ENCODE measurements around the gene CTSC.
A peak's percentile ranks its signal among the peaks of the same experiment; 100 is the strongest.

CTSC gene

DNA sequence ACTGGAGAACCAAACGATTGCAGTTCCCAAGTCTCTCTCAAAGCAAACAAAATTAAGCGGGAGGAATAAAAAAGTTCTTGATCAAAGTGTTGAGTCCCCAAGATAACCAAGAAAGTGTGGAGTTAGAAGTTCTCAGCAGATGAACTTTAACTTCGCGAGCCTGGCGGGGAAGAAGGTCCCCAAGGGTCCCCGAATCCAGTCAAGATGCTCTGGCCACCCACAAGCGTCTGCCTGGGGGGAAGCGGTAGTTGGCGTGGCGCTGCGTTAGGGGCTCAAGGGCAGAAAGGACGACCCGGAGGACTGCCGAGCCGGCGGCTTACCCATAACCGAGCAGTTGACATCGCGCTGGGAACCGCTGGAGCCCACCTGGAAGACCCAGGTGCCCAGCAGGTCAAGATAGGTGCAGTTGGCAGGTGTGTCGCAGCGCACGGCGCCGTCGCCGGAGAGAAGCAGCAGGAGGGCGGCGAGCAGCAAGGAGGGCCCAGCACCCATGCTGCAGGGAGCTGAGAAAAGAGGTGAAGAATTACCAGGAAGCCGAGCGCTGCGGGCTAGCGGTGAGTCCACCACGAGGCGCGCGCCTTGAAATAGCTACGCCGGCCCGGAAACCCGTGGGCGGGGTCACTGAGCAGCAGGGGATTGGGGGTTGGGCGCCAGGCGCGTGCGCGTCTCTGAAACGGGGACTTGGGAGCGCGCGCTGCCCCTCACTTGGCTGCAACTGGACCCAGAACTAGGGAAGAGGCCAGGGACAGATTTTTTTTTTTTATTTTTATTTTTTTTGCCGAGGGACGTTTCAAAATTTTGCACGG, at the start of gene CTSC:
Gene CTSC (minus strand): TSS at position 556 of the 806 bp plus-strand sequence. CDS start 64 bp downstream, at position 492.
- peak; percentile 91 for DNase-seq (ENCODE audit: low spot score)

DNA sequence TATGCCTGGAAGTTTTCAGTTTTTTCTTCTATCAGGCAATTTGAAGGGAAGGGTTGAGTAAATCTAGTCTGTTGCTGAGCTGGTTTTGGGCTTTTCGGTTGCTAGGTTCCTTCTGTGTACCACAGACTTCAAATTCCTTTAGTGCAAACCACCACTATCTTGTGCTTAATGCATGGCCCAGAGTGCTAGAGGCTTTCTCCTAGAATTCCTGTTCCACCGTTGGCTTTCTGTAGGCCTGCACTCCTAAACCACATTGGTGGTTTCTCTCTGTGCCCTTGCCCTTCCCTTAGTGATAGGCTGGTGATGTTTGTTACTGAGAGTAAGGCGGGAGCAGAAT, 47.1 kb upstream of the CTSC start:
- DNase-seq (ENCODE audit: low spot score), result no peak

DNA sequence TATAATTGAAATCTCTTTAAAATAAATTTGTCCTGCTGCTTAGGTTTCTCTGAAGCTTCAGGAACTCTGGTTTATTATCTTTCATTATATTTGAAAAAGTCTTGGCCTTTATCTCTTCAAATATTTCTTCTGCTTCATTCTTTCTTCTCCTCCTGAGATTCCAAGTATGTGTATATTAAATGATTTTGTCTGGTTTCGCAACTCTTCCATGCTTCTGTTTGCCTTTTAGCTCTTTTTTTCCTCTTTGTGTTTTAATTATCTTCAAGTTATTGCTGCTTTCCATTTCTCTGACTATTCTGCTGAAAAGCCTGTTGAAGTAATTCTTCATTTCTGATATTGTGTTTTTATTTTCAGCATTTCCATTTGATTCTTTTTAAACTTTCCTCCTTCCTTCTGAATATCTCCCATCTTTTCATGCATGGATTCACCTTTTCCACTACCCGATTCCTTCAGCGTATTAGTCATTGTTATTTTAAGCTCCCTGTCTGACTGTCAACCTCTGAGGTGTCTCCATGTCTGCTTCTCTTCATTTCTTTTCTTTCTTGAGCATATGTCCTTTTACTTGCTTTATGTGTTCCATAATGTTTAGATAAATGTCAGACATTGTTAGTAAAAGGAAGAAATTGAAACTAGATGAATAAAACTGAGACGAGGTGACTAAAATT, 46.6 kb upstream of the CTSC start:
- no peak for DNase-seq (ENCODE audit: low spot score)

DNA sequence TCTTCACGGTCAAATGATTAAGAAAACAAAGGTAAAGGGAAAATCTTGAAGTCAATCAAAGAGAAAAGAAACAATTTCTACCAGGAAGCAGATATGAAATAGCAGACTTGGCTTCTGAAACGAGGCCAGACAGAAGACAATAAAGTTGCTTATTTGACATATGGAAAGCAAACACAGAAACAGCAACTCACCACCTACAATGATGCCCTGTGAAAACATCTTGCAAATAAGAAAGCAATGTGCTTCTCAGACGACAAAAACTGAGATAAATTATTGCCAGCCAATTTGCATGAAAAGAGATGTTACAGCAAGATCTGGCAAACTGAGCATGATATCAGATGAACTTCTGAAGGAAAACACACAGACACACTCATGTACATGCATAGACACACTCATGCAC, 45.9 kb upstream of the CTSC start:
- DNase-seq (ENCODE audit: low spot score), result no peak

DNA sequence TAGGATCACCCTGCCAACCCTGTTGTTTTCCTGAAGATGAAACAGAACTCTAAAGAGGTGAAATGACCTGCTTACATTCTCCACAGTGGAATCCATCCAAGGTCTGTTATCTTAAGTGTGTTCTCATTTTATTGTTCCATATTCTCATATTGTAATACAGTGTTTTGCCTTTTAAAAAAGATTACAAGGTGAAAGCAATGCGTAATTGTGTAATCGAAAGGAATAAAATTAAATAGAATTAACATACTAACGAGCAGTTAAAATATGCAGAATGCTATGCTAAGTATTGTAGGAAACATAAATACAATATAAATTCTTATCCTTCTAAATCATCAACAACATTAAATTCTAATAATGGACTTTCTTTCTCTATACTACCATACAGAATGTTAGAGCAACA, 41.6 kb upstream of the CTSC start:
- no peak for DNase-seq (ENCODE audit: low spot score)

DNA sequence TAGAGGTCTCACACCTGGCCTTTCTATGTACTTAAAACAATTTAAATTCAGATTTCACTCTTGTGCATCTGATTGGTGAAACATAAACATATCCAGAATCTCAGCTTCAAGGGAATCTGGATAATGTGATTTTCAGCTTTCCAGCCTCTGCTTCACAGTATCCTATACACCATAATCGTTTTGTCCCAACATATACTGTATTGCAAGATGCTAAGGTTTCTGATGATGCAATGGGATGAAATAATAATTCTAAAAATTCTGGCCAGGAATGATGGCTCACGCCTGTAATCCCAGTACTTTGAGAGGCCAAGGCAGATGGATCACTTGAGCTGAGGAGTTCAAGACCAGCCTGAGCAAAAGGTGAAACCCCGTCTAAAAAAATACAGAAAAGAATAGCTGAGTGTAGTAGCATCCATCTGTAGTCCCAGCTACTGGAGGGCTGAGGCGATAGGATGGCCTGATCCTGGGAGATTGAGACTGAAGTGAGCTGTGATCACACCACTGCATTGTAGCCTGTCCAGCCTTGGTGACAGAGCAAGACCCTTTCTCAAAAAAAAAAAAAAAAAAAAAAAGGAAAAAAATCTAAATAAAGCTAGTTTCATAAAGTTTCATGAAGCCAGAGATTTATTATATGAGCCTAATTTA, 41.0 kb upstream of the CTSC start:
- no peak for DNase-seq (ENCODE audit: low spot score)

DNA sequence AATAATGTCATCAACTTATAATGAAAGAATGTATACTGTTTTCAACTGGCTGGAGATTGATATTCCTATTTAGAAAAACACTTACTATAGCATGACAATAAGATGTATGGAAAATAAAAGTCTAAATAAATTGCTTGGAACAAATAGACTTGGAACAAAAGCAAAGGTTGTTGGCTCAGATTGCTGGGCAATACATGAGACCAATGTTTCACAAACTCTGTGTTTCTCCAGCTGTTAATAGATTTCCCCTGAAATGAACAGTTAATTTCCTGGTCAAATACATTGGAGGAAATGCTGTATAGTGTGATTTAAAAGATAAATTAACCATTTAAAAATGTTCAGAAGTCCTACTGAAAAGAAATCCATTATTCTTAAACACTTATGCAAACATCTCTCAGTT, 40.1 kb upstream of the CTSC start:
- DNase-seq (ENCODE audit: low spot score), result no peak

DNA sequence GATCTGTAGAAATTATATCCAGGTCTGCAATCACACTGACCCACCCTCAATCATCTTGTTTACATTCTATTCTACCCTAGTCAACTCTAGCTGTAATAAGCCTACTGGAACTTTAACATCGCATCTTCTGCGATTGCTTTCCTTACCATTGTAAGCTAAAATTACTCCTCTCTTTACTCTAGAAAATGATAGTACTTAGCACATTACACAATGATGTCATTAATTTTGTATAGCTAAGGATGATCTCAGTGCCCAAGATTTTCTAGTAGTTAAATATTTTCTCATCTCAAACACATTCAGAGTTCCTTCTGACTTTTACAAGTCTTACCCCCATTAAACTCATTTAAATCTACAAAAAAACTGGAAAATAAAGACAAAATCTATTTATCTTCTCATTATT, 39.6 kb upstream of the CTSC start:
- no peak for DNase-seq (ENCODE audit: low spot score)

DNA sequence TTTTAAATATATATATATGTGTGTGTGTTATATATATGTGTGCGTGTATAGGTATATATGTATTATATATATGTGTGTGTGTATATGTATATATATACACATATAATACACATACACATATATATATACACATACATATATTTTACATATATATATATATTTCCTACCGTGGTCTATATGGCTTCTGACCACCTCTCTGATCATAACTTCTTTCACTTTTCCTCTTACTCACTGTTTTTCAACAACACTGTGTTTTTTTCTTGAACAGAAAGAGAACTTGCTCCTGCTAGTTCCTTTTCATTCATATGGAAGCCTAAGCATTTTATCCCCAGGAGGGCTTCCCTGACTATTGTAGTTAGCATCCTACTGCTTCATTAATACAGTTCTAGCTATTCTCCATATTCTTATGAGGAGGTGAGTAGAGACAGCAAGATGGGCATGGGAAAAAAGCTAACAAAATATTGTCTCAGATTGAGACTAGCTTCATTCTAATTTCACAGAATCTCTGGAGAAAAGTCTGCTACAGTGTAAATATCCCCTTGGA, 38.5 kb upstream of the CTSC start:
- no peak for DNase-seq (ENCODE audit: low spot score)

DNA sequence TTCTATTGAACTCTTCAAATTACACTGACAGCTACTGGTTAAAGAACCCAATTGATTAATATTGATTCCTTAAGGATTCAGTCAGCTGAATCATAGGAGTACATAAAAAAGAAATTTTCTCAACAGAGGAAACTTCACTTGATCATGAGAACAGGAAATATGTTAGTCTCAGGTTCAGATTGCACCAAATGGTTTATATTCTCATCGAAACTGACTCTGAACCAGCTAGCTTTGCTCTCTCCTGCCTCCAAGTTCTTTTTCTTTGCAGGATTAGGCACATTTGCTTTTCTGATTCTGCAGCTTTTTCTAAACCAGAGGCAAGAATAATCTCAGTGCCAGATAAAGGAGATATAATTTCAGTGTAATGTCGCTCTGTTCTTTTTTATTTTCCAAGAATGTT, 33.2 kb upstream of the CTSC start:
- DNase-seq (ENCODE audit: low spot score), result no peak

DNA sequence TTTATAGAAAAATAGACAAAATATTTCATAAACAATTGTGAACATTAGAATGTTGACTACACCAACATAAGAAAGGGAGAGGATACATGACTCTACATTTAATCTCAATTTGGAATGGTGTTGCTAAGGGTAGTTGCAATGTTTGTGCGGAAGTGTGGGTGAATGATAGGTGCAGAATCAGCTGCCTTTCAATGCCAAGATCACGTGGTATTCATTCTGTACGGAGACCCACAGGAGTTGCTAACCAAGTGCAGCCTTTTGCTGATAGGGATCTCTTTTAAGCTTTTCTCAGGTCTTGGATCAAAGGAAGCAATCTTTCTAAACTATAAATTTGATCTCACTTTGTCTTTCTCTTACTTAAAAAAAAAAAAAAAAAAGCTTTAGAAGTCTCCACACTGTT, 29.8 kb upstream of the CTSC start:
- DNase-seq (ENCODE audit: low spot score), result no peak

DNA sequence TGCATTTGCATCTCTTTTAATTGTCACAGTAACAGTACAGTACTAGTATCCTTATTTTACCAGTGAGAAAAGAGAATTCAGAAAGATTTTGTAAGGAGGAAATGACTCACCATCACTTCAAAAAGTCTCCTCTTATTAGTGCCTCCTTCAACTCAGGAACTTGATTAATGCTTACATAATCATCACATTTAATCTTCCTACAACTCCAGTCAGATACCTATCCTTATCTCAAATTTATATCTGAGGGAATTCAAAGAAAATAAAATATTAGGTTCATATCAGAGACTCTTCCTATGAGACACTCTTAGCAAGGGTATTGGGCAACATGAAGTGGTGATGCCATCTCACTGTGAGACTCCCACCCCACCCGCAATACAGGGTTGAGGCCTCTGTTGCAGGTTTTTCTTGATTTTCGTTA, 26.1 kb upstream of the CTSC start:
- no peak for DNase-seq (ENCODE audit: low spot score)

DNA sequence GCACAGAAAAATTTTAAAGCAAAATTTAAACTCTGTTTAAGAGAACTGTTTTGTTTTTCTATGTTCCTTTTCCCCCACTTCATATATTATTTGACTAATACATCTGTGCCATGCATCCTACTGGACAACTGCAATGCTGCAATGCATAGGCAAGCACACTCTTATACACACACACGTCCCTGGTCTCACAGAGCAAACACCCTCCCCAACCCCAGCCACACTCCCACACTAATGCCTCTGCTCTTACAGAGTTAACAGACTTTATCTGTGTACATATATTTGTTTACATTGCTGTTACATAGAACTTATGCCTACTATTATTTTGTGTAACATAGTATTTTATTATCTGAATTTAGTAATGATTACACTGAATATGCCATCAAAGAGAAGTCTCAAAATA, 25.5 kb upstream of the CTSC start:
- DNase-seq (ENCODE audit: low spot score), result no peak

DNA sequence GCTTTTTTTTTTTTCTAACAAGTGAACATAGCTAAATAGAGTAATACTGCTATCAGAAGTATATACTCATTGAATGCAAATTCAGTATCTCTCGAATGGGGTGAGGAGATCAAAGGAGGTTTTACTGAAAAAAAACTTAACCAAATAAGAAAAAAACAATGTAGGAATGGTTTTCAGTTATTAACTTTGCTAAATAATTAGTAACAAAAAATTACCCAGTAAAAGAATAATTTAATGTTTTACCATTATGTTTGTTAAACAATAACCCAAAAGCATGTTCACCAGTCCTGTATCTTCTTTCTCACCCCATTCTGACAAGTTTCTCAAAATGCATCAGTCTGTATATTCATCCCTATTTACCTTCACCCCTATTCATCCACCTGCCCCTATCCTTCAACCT, 22.6 kb upstream of the CTSC start:
- DNase-seq (ENCODE audit: low spot score), result no peak

DNA sequence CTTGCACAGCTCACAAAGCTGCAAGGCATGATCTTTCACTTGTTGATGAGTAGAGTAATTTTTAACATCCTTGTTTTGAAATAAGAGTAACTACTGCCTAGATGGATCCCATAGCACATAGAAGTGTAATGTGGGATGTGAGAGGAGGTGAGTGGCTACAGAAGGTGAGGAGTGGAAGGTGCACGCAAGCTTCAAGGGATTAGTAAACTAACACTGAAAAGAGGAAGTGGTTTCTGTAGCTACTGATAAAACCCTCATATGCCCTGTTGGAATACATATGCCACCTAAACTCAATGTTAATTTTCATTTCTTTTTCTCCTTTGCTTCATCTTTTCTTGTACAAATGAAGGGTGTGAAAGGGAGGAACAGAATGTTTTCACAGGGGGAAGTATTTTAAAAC, 22.0 kb upstream of the CTSC start:
- DNase-seq (ENCODE audit: low spot score), result no peak

DNA sequence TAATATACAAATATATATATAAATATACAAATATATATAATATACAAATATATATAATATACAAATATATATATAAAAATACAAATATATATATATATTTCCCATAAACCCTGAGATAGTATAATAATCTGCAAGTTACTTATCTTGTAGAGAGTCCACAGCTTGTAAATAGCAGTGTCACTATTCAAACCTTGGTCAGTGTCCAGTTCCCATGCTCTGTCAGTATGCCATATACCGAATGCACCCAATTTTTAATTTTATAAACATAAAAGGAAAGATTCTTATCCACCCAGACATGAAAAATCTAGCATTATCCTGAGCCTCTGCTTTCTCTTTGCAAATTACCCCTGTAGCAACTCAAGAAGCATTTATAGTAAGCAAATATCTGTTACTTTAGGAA, 21.6 kb upstream of the CTSC start:
- no peak for DNase-seq (ENCODE audit: low spot score)

DNA sequence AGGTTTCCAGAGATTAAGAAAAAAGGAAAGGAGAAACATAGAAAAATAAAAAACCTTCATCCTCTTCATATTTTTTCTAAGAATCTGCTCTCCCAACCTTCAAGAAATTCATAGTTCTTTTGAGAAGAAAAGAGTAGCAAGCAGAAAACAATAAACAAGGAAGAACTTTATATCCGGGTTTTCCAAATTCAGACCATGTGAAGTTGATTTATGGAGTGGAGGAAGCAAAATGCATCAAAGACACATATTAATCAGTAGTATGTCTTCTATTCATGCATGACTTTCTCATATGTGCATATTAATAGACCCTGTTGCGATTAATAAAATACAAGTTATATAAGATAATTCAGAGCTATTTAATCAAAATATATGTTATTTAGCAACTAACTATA, 20.5 kb upstream of the CTSC start:
- no peak for DNase-seq (ENCODE audit: low spot score)

DNA sequence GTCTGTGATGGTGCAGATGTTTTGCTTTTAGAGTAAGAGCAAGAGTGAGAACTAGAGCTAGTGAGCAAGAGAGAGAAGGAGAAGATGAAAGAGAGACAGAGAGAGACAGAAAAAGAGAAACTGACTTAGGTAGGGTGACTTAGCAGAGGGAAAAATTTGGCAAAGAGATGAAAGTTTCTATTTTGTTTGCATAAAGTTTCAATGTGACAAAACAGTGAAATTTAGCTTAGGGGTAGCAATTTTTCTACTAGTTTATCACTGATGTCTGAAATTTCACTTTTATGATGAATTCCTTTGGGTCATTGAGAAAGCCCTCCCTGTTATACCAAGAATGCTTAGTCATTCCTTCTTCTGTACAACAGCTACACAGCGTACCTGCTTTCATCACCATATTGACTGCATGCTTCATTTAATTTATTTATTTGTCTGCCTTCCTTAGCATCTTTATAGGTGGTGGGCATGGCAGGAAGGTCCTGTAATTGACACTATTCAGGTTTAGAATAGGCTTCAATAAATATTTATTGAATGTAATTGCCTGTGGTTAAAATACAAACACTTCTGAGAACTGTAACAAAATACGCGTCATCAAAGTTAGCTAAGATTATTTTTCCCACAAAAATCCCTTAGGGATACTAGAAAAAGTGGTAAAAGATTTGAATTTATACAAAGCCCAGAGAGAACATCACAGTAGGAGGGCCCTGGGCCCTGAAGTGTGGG, 19.9 kb upstream of the CTSC start:
- no peak for DNase-seq (ENCODE audit: low spot score)

DNA sequence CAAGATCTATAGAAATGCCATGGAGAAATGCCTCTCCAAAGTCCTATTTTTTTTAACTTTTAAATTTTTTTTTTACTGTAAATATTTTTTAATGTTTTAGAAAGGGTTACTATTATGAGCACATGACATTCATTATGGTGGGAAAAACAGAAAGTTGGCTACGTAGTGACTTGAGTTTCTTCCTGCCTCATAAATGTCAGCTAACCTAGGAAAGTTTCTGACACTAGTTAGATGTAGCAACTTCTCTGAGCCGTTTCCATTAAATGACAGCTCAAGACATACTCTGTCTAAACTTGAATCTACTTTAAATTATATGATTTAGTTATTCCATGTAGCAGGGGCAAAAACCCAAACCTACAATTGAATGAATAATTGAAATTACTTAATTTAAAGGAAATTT, 18.4 kb upstream of the CTSC start:
- no peak for DNase-seq (ENCODE audit: low spot score)

DNA sequence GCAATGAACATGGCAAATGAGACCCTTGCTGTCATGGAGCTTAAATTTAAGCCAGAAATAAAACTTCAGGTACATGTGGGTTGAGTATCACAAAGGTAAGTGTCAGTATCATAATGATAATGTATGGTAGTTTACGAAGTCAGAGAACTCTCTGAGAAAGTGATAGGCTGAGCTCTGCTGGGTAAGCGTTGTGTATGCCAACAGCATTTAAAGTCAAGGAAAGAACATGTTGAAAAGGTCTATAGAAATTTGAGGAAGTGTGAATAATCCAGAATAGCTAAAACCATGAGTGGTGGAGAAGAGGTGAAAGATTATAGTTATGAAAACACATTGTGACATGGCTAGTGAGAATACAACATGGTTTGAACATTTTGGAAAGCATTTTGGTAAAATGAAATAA, 17.4 kb upstream of the CTSC start:
- DNase-seq (ENCODE audit: low spot score), result no peak

DNA sequence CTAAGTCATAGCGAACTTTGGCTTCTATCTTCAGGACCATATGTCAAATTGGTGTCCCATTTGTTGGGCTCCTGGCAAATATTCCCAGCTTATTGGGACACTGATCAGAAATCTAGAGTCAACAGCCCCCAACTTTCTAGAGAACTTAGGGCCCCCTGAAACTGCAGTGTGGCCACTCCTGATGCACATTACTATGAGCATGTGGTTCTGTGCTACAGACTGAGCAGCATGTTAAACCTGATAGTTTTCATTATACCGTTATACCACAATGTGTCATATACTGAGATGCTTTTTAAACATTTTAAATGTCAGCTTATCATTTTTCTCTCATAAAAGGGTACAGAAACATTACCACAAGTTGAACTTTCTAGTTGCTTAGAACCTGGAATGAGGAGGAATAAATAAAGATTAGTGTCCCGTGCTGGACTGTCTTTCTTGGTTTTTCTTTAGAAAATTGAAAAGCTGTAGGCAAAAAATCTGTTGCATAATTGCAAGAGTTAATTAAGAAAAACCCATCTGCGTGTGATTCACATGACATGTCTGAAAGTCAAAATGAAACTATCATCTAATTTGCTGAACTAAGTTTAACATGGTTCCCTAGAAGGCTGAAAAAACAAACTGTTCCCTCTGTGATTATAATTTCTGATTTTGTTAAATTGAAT, 16.4 kb upstream of the CTSC start:
- DNase-seq (ENCODE audit: low spot score), result no peak

DNA sequence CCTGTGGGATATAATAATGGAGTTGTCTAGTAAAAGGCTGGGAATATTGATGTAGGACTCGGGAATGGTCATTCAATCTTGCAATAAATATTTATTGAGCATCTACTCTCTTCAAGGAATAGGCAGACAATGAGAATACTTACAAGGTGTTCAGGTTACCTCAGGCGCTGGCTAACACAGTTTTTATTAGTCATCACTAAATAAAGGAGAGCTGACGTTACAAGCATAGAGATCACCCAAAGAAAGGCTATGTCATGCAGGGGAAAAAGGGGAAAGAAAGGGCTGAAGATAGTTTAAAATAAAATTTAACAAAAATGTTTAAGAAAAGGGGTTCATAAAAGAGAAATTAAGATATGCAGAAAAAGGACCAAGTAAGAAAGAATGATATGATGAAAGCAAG, 15.8 kb upstream of the CTSC start:
- DNase-seq (ENCODE audit: low spot score), result no peak
